Pulmonary artery endothelial cell (primary cell): ENCODE data around the gene PLA2G10. TPM values are rescaled to one million over a fixed set of nuclear protein-coding genes. Genes with fewer than 3 reads are reported as not detected.
"Not testable (repeated sequence)": the region's sequence is repeated elsewhere in the genome, so short reads cannot be mapped to it uniquely, and the experiment has no call there.

Experiments used
- DNase-seq: peaks from one replicate; pipeline ENCODE4 v3.0.0-alpha.2; 2011; ENCODE audit warnings: low read depth, low spot score
- total RNA-seq: library from RNA; depleted of rRNA; stranded (reverse); fragments of >200 nt; gene quantifications from 2 replicates; pipeline ENCODE4 v1.2.3, GENCODE V29; 2014

Gene PLA2G10
- total RNA-seq, 1 donor from 2014 or later = not detected

DNA sequence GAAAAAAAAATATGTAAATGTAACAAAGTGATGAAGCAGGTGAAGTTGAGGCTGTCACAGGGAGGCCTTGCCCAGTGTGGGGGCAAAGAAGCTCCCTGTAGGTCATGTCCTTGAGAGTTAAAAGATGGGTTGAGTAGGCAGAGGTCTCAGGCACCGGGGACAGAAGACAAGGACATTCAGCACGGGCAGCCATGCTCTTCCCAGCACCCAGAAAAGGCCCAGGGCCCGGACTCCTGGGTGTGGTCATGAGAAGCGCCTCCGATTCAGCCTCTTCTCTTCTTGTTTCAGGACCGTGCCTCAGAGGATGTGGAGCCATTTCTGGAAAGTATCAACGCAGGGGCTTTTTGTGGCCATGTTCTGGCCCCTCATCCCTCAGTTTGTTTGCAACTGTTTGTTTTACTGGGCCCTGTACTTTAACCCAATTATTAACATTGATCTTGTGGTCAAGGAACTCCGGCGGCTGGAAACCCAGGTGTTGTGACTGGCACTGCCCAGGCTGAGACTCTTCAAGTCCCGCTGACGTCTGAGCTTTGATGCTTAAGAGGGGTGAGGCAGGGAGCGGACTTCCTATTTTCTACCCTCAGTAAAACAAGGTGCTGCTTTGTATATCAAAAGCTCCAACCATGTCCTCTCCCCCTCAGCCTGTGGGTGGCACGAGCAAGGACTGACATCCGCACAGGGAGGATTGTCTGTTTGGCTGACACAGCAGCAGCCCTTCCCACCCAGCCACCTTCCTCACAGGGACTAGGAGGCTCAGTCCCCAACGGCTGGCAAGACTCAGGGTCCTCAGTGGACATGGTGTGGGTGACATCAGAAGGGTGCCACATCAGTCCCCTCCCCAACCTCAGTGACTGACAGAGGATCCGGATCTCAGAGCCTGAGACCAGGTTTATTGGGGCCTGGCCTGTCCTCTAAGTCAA is 26.5 kb downstream of the PLA2G10 start:
- DNase-seq = no peak

DNA sequence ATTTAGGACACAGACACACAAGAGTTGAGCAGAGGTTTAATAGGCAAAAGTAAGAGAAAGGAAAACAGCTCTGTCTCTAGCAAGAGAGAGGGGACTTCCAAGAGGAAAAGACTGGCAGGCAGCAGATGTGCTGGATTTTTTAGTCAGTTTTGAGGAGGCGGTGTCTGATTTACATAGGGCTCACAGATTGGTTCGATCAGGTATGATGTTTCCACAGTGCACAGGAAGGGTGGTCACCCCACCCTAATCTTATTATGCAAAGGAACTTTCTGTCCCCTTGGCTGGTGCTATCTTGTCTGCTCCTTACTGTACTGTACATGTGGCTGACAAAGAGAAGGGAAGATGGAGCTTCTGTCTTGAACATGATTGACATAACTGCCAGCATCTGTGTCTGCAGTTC is 36.0 kb downstream of the PLA2G10 start:
- no peak for DNase-seq

- DNase-seq = no peak
Observed at GRCh38 chr16:14652726-14653125, 41.4 kb downstream of the PLA2G10 start.

DNA sequence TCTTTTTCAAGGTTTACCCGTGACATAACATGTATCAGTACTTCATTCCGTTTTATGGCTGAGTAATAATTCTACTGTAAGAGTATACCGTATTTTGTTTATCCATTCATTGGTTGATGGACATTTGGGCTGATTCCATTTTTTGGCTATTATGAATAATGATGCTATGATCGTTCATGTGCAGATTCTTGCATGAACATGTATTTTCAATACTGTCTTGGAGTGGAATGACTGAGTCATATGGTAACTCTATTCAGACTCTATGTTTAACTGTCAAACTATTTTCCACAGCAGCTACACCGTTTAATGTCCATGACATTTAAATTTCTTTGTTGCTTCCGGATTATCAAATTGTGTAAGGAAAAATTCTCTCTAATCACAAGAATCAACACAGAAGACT is 43.5 kb downstream of the PLA2G10 start:
- no peak for DNase-seq

- no peak for DNase-seq
Observed at GRCh38 chr16:14649816-14650215, 44.3 kb downstream of the PLA2G10 start.

DNA sequence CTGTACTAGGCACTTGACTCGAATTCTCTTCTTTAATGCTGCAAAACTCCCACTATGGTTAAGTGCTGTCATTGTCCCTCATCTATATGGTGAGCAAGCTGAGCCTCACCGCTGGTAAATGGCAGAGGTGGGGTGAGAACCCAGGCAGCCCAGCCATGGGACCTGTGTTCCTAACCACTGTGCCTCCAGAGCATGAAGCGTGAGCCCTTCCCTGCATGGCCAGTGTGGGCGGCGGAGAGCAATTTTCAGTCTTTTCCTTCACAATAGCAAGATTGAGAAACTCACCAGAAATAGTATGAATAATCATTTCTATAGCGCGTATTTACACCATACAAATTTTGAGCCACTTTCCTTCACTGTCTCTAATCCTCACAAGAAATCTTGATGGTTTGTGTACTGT is 52.2 kb downstream of the PLA2G10 start:
- DNase-seq = no peak

- no peak for DNase-seq
Observed at GRCh38 chr16:14641206-14641605, 52.9 kb downstream of the PLA2G10 start.

GRCh38 chr16:14640538-14640937 is 53.6 kb downstream of the PLA2G10 start:
- no peak for DNase-seq

GRCh38 chr16:14636951-14637240 is 57.2 kb downstream of the PLA2G10 start:
- DNase-seq = not testable (repeated sequence)

GRCh38 chr16:14636179-14636950 is 57.7 kb downstream of the PLA2G10 start:
- not testable (repeated sequence) for DNase-seq

DNA sequence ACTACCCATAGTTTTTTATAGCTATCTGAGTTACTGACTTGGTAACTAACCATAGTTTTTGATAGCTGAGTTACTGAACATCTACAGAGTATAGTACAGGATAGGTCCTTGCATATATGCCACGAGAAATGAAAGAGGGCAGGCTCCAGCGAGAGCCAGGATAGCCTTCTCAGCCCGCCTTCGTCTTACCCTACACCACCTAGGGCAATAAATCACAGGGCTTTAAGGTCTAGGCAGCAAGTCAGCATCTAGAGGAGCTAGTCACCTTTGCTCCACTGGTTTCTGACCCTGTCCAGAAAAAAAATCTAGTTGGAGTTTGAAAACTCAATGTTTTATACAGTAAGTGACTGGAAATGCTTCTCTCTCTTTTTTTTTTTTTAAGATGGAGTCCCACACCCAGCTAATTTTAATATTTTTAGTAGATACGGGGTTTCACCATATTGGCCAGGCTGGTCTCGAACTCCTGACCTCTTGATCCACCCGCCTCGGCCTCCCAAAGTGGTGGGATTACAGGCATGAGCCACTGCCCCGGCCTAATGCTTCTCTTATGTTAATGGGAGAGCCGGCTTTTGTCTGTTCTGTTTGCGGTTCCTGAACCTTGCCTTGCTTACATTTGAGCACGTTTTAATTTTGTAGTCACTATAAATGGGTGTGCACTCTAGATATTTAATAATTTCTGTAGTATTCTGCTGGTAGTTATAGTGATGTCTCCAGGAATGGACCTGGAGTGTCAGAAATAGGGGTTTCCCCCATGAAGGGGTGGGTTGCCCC is 58.5 kb downstream of the PLA2G10 start:
- no peak for DNase-seq

GRCh38 chr16:14634389-14634725 is 59.8 kb downstream of the PLA2G10 start:
- no peak for DNase-seq

DNA sequence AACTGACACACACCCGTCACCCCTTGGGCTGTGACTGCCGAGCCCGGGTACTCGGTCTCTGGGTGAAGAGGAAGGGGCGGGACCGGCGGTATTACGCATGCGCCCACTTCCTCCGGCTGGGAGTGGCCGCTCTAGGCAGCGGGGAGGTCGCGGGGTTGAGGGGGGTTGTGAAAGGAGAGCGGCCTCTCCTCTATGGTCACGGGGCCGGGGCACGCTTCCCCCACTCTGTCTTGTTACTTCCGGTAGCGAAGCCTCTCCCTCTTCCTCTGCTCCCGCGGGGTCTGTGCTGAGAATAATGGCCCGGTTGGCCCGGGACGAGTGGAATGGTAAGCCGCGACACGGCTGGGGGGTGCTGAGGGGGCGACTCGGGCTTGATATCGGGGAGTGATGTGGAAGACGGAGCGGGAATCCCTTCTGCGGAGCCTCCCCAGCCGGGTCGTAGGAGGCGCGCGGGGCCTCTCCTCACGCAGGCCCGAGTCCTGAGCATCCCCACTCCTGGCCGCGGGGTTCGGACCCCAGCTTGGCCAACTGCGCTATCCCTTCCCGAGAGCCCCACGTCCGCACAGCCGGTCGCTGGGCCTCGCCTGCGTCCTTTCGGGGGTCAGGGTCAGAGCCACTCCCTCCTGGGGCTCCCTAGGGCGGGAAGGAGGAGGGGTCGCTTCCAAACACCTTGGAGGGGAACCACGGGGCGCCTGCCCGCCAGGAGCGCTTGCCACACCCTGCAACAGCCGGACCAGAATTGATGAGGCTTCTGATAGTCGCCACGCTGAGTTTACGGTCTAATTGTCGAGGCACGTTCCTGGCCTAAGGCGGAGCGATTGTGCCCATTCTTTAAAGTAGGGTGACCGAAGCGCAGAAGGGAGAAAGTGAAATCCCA is 61.2 kb downstream of the PLA2G10 start, which contains the start of gene BFAR:
Gene BFAR, plus strand, starts transcription at position 259 of the 877 bp plus-strand sequence. CDS start 11,396 bp downstream, outside the sequence.
- peak; percentile 87 for DNase-seq

GRCh38 chr16:14630620-14631330 is 63.3 kb downstream of the PLA2G10 start:
- DNase-seq = not testable (repeated sequence)

DNA sequence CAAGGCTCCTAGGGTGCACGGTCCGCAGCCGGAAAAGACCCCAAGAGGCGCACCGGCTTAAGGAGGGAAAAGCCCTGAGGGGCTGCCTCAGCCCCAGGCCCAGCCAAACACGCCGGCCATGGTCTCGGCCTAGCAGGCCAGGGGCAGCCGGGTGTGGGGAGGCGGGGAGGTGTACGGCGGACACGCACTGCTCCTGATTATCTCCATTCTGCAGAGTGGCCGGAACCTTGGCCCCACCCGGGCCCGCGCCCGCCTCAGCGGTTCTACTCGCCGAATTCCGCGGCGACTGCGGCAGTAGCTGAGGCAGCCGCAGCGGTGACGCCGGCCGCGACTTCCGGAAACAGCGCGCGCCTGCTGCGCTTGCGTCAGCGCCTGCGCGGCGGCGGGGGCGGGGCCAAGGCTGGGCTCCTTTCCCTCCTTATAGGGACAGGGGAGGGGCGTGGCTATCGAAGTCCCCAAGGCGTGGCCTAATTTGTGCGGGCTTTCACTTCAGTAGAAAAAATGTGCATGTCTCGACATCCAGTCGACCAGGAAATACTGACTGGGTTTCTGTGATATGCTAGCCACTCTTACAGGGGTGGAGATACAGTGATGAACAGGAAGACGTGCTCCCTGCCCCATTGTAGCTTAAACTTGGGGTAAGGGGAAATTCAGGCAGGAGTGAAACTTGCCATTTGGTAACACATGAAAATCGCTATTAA is 64.0 kb downstream of the PLA2G10 start, which contains the start of gene PARN:
Gene PARN, minus strand, starts transcription at position 342 of the 701 bp plus-strand sequence. Its CDS starts 135 bp downstream, at position 207.
- DNase-seq = peak; percentile 80

- no peak for DNase-seq
Observed at GRCh38 chr16:14629612-14629918, 64.5 kb downstream of the PLA2G10 start.

- DNase-seq = no peak
Observed at GRCh38 chr16:14628806-14629611, 65.1 kb downstream of the PLA2G10 start.

DNA sequence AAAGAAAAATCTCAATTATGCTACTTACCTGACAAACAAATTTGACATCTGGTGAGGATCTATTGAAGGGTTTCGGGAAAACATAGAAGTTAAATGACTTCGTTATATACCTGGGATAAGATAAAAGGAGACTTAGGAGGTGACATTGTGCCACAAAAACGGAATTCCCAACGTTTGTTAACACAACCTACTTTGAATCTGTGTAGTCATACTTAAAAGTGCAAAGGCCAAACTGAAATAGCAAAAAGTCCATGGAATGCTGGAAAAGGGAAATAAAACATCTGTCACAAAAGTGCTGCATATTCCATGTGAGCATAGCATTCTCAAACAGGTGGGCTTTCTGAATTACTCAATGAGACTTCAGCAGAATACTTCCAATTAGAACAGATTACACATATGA is 67.0 kb downstream of the PLA2G10 start:
- no peak for DNase-seq
